ENCODE results near the gene MRPL21.

- TF ChIP-seq, protein P1, sequence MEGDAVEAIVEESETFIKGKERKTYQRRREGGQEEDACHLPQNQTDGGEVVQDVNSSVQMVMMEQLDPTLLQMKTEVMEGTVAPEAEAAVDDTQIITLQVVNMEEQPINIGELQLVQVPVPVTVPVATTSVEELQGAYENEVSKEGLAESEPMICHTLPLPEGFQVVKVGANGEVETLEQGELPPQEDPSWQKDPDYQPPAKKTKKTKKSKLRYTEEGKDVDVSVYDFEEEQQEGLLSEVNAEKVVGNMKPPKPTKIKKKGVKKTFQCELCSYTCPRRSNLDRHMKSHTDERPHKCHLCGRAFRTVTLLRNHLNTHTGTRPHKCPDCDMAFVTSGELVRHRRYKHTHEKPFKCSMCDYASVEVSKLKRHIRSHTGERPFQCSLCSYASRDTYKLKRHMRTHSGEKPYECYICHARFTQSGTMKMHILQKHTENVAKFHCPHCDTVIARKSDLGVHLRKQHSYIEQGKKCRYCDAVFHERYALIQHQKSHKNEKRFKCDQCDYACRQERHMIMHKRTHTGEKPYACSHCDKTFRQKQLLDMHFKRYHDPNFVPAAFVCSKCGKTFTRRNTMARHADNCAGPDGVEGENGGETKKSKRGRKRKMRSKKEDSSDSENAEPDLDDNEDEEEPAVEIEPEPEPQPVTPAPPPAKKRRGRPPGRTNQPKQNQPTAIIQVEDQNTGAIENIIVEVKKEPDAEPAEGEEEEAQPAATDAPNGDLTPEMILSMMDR (IDR thresholded peaks at IDR 0.05), result no peak
- TF ChIP-seq, protein P2, sequence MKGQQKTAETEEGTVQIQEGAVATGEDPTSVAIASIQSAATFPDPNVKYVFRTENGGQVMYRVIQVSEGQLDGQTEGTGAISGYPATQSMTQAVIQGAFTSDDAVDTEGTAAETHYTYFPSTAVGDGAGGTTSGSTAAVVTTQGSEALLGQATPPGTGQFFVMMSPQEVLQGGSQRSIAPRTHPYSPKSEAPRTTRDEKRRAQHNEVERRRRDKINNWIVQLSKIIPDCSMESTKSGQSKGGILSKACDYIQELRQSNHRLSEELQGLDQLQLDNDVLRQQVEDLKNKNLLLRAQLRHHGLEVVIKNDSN (CRISPR knock-in tag; IDR thresholded peaks at IDR 0.05), result no peak
- no peak for TF ChIP-seq USF2 (CRISPR knock-in tag; IDR thresholded peaks at IDR 0.05)
- TF ChIP-seq NFYB (CRISPR knock-in tag; conservative IDR thresholded peaks at IDR 0.05; ENCODE audit: low read depth), result no peak
- no peak for TF ChIP-seq JUN (CRISPR knock-in tag; IDR thresholded peaks at IDR 0.05)
These were observed 23.9 kb upstream of the MRPL21 start for GRCh38 chr11:68927280-68928135.
